Naive thymus-derived CD4-positive, alpha-beta T cell (primary cell): Measurements from ENCODE around the gene MTMR8. TPM values are rescaled to one million over a fixed set of nuclear protein-coding genes. Genes with fewer than 3 reads are reported as not detected.
"Not testable (repeated sequence)": the region's sequence is repeated elsewhere in the genome, so short reads cannot be mapped to it uniquely, and the experiment has no call there.

Experiments used
- ATAC-seq: fragments of 150-1000 bp; cut with Tn5 transposase; 2 replicates; pipeline ENCODE4 v1.10.0; 2021; ENCODE audit warnings: mild to moderate bottlenecking, moderate library complexity
- CTCF ChIA-PET: fragments of 350-600 bp; sonication (Branson Sonifier 250); formaldehyde crosslinking; loops from one replicate; lab custom pipeline; 2021; ENCODE audit warnings: antibody characterized with exemption; lab: Charles Lee
- POLR2A ChIA-PET: fragments of 350-600 bp; sonication (Branson Sonifier 250); formaldehyde crosslinking; loops from one replicate; lab custom pipeline; 2021; ENCODE audit warnings: antibody characterized with exemption, inconsistent platforms; lab: Charles Lee
- DNase-seq, 9 donors: peaks; one replicate each; pipeline versions ENCODE4 v3.0.0 to v3.0.0-alpha.2; 2020 to 2022; ENCODE audit warnings: mixed read lengths in 1 of 9
- H3K27ac ChIP-seq: one replicate; pipeline ENCODE4 v1.7.0; 2013; ENCODE audit warnings: mild to moderate bottlenecking, low read depth, low read length, moderate library complexity
- H3K27me3 ChIP-seq, 2 donors: one replicate each; pipeline ENCODE4 v1.7.0; 2013; ENCODE audit warnings: low read length in 2 of 2, mild to moderate bottlenecking in 2 of 2, moderate library complexity in 2 of 2; ENCODE audit not compliant: control insufficient read depth in 2 of 2, insufficient read depth in 2 of 2
- H3K36me3 ChIP-seq, 3 experiments: 1 replicate in 2 of 3; 2 replicates in 1 of 3; pipeline ENCODE4 v1.7.0; 2013; ENCODE audit warnings: low read length in 3 of 3, mild to moderate bottlenecking in 3 of 3, moderate library complexity in 1 of 3; ENCODE audit not compliant: insufficient read depth in 3 of 3, control insufficient read depth in 2 of 3
- H3K4me1 ChIP-seq, 2 donors: one replicate each; pipeline ENCODE4 v1.7.0; 2013; ENCODE audit warnings: low read length in 2 of 2, mild to moderate bottlenecking in 2 of 2, moderate library complexity in 1 of 2; ENCODE audit not compliant: control insufficient read depth in 2 of 2, insufficient read depth in 2 of 2
- H3K4me3 ChIP-seq: 2 replicates; pipeline ENCODE4 v1.7.0; 2013; ENCODE audit warnings: mild to moderate bottlenecking, low read length
- H3K9me3 ChIP-seq, 3 experiments: 1 replicate in 2 of 3; 2 replicates in 1 of 3; pipeline ENCODE4 v1.7.0; 2013; ENCODE audit warnings: low read length in 3 of 3; ENCODE audit not compliant: control insufficient read depth in 2 of 3
- H3K27ac Mint-ChIP-seq, 9 donors: one replicate each; pipeline ENCODE4 v1.8.0; 2020 to 2022; ENCODE audit warnings: mixed read lengths in 9 of 9, mild to moderate bottlenecking in 8 of 9, moderate library complexity in 5 of 9, inconsistent platforms in 2 of 9
- H3K27me3 Mint-ChIP-seq, 5 donors: one replicate each; pipeline ENCODE4 v1.8.0; 2021 to 2022; ENCODE audit warnings: mixed read lengths in 5 of 5, mild to moderate bottlenecking in 1 of 5
- H3K36me3 Mint-ChIP-seq, 5 donors: one replicate each; pipeline ENCODE4 v1.8.0; 2020 to 2022; ENCODE audit warnings: mixed read lengths in 5 of 5, mild to moderate bottlenecking in 3 of 5, inconsistent platforms in 1 of 5
- H3K4me1 Mint-ChIP-seq, 7 donors: one replicate each; pipeline ENCODE4 v1.8.0; 2020 to 2022; ENCODE audit warnings: mixed read lengths in 7 of 7, mild to moderate bottlenecking in 3 of 7, inconsistent platforms in 1 of 7
- H3K4me3 Mint-ChIP-seq, 10 donors: one replicate each; pipeline ENCODE4 v1.8.0; 2020 to 2022; ENCODE audit warnings: mild to moderate bottlenecking in 10 of 10, mixed read lengths in 10 of 10, moderate library complexity in 6 of 10, inconsistent platforms in 2 of 10
- H3K9me3 Mint-ChIP-seq, 11 donors: one replicate each; pipeline ENCODE4 v1.8.0; 2020 to 2022; ENCODE audit warnings: mixed read lengths in 11 of 11, mild to moderate bottlenecking in 4 of 11, inconsistent platforms in 1 of 11, moderate library complexity in 1 of 11
- intact Hi-C, 2 donors: fragments of 100-400 bp; cut with micrococcal nuclease; formaldehyde crosslinking; loops; one replicate each; pipeline ENCODE4 v1.15.1; 2023
- polyA plus RNA-seq, 2 donors: library from polyadenylated mRNA; unstranded; fragments of 300-500 nt; fragmentation: Illumina TruSeq; gene quantifications; one replicate each; pipeline ENCODE4 v1.2.3, GENCODE V29; 2021
- total RNA-seq, 6 experiments: library from RNA in 5 of 6; stranded (reverse) in 5 of 6; gene quantifications; 1 replicate in 5 of 6; 2 replicates in 1 of 6; pipeline ENCODE4 v1.2.3 and lab custom pipeline; 2021 to 2026

The MTMR8 gene
- total and polyA plus RNA-seq, 7 experiments from 2014 or later: 2.7 to 9.4 (median 6.0) TPM

DNA sequence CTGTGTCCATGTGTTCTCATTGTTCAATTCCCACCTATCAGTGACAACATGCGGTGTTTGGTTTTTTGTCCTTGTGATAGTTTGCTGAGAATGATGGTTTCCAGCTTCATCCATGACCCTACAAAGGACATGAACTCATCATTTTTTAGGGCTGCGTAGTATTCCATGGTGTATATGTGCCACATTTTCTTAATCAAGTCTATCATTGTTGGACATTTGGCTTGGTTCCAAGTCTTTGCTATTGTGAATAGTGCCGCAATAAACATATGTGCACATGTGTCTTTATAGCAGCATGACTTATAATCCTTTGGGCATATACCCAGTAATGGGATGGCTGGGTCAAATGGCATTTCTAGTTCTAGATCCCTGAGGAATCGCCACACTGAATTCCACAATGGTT lies 14.5 kb downstream of the MTMR8 start:
- POLR2A ChIA-PET, H3K36me3 ChIP-seq, ATAC-seq, H3K4me1 ChIP-seq, CTCF ChIA-PET, H3K4me3 Mint-ChIP-seq, H3K4me3 ChIP-seq, H3K4me1 Mint-ChIP-seq, H3K27ac Mint-ChIP-seq, DNase-seq, intact Hi-C loops, H3K27me3 ChIP-seq, H3K27ac ChIP-seq, H3K27me3 Mint-ChIP-seq: not testable (repeated sequence)
- peaks cover 0 to 44% (median 0%) of the 10 kb centered on the region in 3 experiments for H3K9me3 ChIP-seq
- Mint-ChIP-seq H3K9me3 (peaks cover 0 to 89% (median 48%) of the 10 kb centered on the region in 11 donors), H3K36me3 (peaks cover 15 to 63% (median 49%) of the 10 kb centered on the region in 5 donors)

DNA sequence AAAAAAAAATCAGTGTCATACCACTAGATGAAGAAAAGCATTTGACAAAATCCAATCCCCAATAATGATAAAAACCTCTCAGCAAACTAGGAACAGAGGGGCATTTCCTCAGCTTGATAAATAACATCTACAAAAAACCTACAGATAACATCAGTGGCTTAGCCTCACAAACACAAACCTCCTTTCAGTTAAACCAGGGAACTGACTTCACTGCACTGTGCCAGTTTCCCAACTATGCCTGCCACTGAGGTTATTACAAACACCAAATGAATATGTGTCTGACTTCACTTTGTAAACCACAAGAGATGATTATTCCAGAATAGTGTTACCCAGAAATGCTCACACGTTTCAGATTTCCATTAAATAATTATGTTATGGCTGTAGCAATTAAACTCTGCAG lies 15.3 kb downstream of the MTMR8 start:
- H3K4me3 ChIP-seq: no peak overlapping the region
- DNase-seq (no peak), ATAC-seq (no peak)
- intact Hi-C loops: no loop called here
- ChIA-PET CTCF (no interaction called here), POLR2A (no interaction called here)
- H3K27ac Mint-ChIP-seq: no peak overlapping the region
- no peak overlapping the region for H3K4me3 Mint-ChIP-seq
- H3K9me3 Mint-ChIP-seq: peaks cover 0 to 86% (median 42%) of the 10 kb centered on the region in 11 donors
- H3K36me3 Mint-ChIP-seq: peaks cover 10 to 58% (median 44%) of the 10 kb centered on the region in 5 donors
- peaks cover 0 to 9% (median 0%) of the 10 kb centered on the region in 7 donors for H3K4me1 Mint-ChIP-seq
- no peaks in the 10 kb centered on the region for H3K27me3 Mint-ChIP-seq
- no peaks in the 10 kb centered on the region for H3K4me1 ChIP-seq
- H3K27me3 ChIP-seq: no peaks in the 10 kb centered on the region
- no peak overlapping the region for H3K27ac ChIP-seq
- H3K9me3 ChIP-seq: peaks cover 0 to 42% (median 0%) of the 10 kb centered on the region in 3 experiments
- no peaks in the 10 kb centered on the region for H3K36me3 ChIP-seq

DNA sequence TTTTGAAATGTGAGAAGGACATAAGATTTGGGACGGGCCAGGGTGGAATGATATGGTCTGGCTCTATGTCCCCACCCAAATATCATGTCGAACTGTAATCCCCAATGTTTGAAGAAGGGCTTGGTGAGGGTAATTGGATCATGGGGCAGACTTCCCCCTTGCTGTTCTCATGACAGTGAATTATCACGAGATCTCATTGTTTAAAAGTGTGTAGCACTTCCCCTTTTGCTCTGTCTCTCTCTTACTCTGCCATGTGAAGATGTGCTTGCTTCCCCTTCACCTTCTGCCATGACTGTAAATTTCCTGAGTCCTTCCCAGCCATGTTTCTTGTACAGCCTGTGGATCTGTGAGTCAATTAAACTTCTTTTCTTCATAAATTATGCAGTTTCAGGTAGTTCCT lies 17.5 kb downstream of the MTMR8 start:
- ChIA-PET CTCF (no interaction called here), POLR2A (no interaction called here)
- Histone ChIP-seq H3K36me3 (no peaks in the 10 kb centered on the region), H3K9me3 (peaks cover 0 to 26% (median 0%) of the 10 kb centered on the region in 3 experiments), H3K4me3 (no peak overlapping the region), H3K4me1 (no peaks in the 10 kb centered on the region), H3K27ac (no peak overlapping the region), H3K27me3 (no peaks in the 10 kb centered on the region)
- H3K9me3 Mint-ChIP-seq: peaks cover 0 to 80% (median 35%) of the 10 kb centered on the region in 11 donors
- peaks cover 0 to 9% (median 0%) of the 10 kb centered on the region in 7 donors for H3K4me1 Mint-ChIP-seq
- intact Hi-C loops: no loop called here
- no peaks in the 10 kb centered on the region for H3K27me3 Mint-ChIP-seq
- no peak overlapping the region for H3K4me3 Mint-ChIP-seq
- peaks cover 7 to 47% (median 37%) of the 10 kb centered on the region in 5 donors for H3K36me3 Mint-ChIP-seq
- H3K27ac Mint-ChIP-seq: no peak overlapping the region
- DNase-seq (no peak), ATAC-seq (no peak)

DNA sequence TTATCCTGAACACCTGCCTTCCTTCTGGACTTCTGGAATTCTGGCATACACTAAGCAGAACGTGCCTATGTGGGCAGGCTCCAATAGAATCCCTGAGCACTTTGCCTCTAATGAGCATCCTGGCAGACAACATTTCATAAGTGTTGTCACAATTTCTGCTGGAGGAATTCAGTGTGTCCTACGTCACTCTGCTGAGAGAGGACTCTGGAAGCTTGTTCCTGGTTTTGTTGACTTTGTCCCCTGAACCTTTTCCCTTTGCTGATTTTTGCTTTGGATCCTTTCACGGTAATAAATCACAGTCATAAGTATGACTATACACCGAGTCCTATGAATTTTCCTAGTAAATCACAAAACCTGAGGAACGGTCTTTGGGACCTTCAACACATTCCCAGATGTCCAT lies 43.2 kb downstream of the MTMR8 start:
- ChIA-PET POLR2A (no interaction called here), CTCF (no interaction called here)
- H3K36me3 ChIP-seq: peaks cover 0 to 8% (median 5%) of the 10 kb centered on the region in 3 experiments
- no peak overlapping the region for H3K4me3 ChIP-seq
- H3K4me1 Mint-ChIP-seq: peaks cover 0 to 4% (median 0%) of the 10 kb centered on the region in 7 donors
- peaks cover 17 to 63% (median 47%) of the 10 kb centered on the region in 5 donors for H3K36me3 Mint-ChIP-seq
- intact Hi-C loops: no loop called here
- H3K27ac Mint-ChIP-seq: no peak overlapping the region
- no peaks in the 10 kb centered on the region for H3K27me3 ChIP-seq
- no peak overlapping the region for H3K4me3 Mint-ChIP-seq
- DNase-seq: no peak
- peaks cover 0 to 2% (median 0%) of the 10 kb centered on the region in 11 donors for H3K9me3 Mint-ChIP-seq
- H3K27me3 Mint-ChIP-seq: no peaks in the 10 kb centered on the region
- ATAC-seq: no peak
- no peaks in the 10 kb centered on the region for H3K9me3 ChIP-seq
- H3K4me1 ChIP-seq: no peaks in the 10 kb centered on the region
- no peak overlapping the region for H3K27ac ChIP-seq

DNA sequence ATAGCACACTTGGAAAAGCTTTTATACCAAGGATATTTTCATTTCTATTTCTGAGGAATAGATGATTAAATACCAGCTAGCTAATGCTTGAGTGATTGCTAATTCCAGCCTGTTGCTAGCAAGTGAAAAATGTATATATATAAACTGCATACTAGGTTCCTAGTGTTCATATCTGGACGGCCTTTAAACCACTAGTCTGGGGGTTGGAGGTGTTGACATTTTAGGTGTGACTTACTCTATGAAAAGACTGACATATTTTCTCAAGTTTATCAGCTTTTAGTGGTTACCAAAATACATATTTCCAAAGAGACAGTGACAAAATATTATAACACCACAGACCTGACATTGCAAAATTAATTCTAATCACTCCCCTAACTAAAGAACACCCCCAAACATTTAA lies 44.7 kb downstream of the MTMR8 start:
- peaks cover 0 to 6% (median 5%) of the 10 kb centered on the region in 3 experiments for H3K36me3 ChIP-seq
- Mint-ChIP-seq H3K9me3 (peaks cover 0 to 2% (median 0%) of the 10 kb centered on the region in 11 donors), H3K4me1 (peaks cover 0 to 4% (median 0%) of the 10 kb centered on the region in 7 donors), H3K27ac (no peak overlapping the region), H3K27me3 (no peaks in the 10 kb centered on the region), H3K4me3 (no peak overlapping the region), H3K36me3 (peaks cover 17 to 51% (median 41%) of the 10 kb centered on the region in 5 donors)
- DNase-seq (no peak), ATAC-seq (no peak)
- H3K9me3 ChIP-seq: no peaks in the 10 kb centered on the region
- intact Hi-C loops: no loop called here
- H3K27me3 ChIP-seq: no peaks in the 10 kb centered on the region
- no peak overlapping the region for H3K4me3 ChIP-seq
- H3K27ac ChIP-seq: no peak overlapping the region
- no peaks in the 10 kb centered on the region for H3K4me1 ChIP-seq
- ChIA-PET CTCF (interaction anchor here (0.5 kb wide), 1 partner anchor 14 kb away, joined by 5 read pairs; no protein-coding TSS in a partner anchor), POLR2A (no interaction called here)

DNA sequence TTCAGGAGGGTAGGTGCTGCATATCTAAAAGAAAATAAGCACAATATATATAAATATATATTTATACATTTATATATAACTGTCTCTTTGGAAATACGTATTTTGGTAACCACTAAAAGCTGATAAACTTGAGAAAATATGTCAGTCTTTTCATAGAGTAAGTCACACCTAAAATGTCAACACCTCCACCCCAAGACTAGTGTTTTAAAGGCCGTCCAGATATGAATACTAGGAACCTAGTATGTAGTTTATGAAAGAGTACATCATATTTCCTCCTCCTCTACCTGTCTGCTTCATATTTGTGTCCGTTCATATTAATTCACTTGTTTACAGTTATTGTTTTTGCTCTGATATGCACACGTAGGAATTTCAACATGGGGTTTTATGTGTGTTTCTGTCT lies 45.2 kb downstream of the MTMR8 start:
- no peak for DNase-seq
- Histone ChIP-seq H3K27me3 (no peaks in the 10 kb centered on the region), H3K4me1 (no peaks in the 10 kb centered on the region), H3K9me3 (no peaks in the 10 kb centered on the region), H3K36me3 (peaks cover 0 to 5% (median 3%) of the 10 kb centered on the region in 3 experiments), H3K27ac (no peak overlapping the region), H3K4me3 (no peak overlapping the region)
- Mint-ChIP-seq H3K27me3 (no peaks in the 10 kb centered on the region), H3K27ac (no peak overlapping the region), H3K36me3 (peaks cover 13 to 47% (median 37%) of the 10 kb centered on the region in 5 donors), H3K4me3 (no peak overlapping the region), H3K9me3 (peaks cover 0 to 2% (median 0%) of the 10 kb centered on the region in 11 donors), H3K4me1 (peaks cover 0 to 4% (median 0%) of the 10 kb centered on the region in 7 donors)
- ChIA-PET CTCF (interaction anchor here (0.5 kb wide), 1 partner anchor 14 kb away, joined by 5 read pairs; no protein-coding TSS in a partner anchor), POLR2A (no interaction called here)
- no peak for ATAC-seq
- intact Hi-C loops: no loop called here

DNA sequence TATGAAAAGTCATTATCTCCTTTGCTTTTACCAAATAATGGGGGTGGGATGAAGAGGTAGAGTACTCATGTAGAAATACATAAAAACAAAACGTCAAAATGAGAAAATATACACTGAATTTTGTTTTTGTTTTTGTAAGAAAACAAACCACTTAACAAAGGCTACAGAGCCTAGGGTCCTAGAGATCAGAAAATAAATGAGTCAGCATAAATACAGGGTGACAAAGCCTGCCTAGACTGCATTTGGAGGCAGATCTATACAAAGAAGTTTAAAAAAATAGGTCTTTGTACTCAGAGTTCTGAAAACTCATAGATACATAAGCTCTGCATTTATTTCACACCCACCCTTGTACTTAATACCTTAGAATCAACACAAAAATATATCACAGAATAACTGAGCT lies 52.4 kb downstream of the MTMR8 start:
- Mint-ChIP-seq H3K4me3 (no peak overlapping the region), H3K36me3 (peaks cover 0 to 25% (median 15%) of the 10 kb centered on the region in 5 donors), H3K27ac (no peak overlapping the region), H3K27me3 (no peaks in the 10 kb centered on the region), H3K4me1 (no peaks in the 10 kb centered on the region), H3K9me3 (no peaks in the 10 kb centered on the region)
- DNase-seq (no peak), ATAC-seq (no peak)
- Histone ChIP-seq H3K4me3 (no peak overlapping the region), H3K27me3 (no peaks in the 10 kb centered on the region), H3K27ac (no peak overlapping the region), H3K9me3 (no peaks in the 10 kb centered on the region), H3K36me3 (no peaks in the 10 kb centered on the region), H3K4me1 (no peaks in the 10 kb centered on the region)
- CTCF ChIA-PET: no interaction called here
- intact Hi-C loops: no loop called here
- POLR2A ChIA-PET: no interaction called here
